Measurements from ENCODE around the gene CACNA1D.

GRCh38 chr3:53768478-53769459 lies 274.4 kb downstream of the CACNA1D start:
- TF ChIP-seq, protein P1, sequence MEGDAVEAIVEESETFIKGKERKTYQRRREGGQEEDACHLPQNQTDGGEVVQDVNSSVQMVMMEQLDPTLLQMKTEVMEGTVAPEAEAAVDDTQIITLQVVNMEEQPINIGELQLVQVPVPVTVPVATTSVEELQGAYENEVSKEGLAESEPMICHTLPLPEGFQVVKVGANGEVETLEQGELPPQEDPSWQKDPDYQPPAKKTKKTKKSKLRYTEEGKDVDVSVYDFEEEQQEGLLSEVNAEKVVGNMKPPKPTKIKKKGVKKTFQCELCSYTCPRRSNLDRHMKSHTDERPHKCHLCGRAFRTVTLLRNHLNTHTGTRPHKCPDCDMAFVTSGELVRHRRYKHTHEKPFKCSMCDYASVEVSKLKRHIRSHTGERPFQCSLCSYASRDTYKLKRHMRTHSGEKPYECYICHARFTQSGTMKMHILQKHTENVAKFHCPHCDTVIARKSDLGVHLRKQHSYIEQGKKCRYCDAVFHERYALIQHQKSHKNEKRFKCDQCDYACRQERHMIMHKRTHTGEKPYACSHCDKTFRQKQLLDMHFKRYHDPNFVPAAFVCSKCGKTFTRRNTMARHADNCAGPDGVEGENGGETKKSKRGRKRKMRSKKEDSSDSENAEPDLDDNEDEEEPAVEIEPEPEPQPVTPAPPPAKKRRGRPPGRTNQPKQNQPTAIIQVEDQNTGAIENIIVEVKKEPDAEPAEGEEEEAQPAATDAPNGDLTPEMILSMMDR (conservative IDR thresholded peaks at IDR 0.05; ENCODE audit: low read depth, low read length) = no peak
- no peak for TF ChIP-seq EZH2 (IDR thresholded peaks at IDR 0.05; ENCODE audit: borderline replicate concordance, low read depth, low read length, poor library complexity, severe bottlenecking)

Data from A673 (cell line).